H1 (cell line): Measurements from ENCODE around the gene ZRANB3. TPM values are rescaled to one million over a fixed set of nuclear protein-coding genes. Genes with fewer than 3 reads are reported as not detected.

Source experiments
- BRCA1 ChIP-seq: IDR thresholded peaks from 2 replicates; pipeline ENCODE4 v1.6.1; 2012; ENCODE audit warnings: low read depth, low read length, improper control_type of control experiment
- EP300 ChIP-seq, 2 experiments: IDR thresholded peaks; 1 replicate in 1 of 2; 2 replicates in 1 of 2; pipeline ENCODE4 v1.6.1; 2011 to 2012; ENCODE audit warnings: low read depth in 2 of 2, low read length in 2 of 2, mild to moderate bottlenecking in 2 of 2, borderline replicate concordance in 1 of 2, inconsistent platforms in 1 of 2, moderate library complexity in 1 of 2
- GTF2F1 ChIP-seq: IDR thresholded peaks from 2 replicates; pipeline ENCODE4 v1.6.1; 2012; ENCODE audit warnings: low read depth, low read length, improper control_type of control experiment, borderline replicate concordance
- PHF8 ChIP-seq: fragments of 200-600 bp; sonication (generic); conservative IDR thresholded peaks from 2 replicates; pipeline ENCODE4 v1.7.1; 2012; ENCODE audit warnings: low read depth, mild to moderate bottlenecking, inconsistent platforms, low read length, moderate library complexity
- POLR2AphosphoS5 ChIP-seq: IDR thresholded peaks from 2 replicates; pipeline ENCODE4 v1.6.1; 2011; ENCODE audit warnings: low read depth, low read length
- POU5F1 ChIP-seq: IDR thresholded peaks from 2 replicates; pipeline ENCODE4 v1.6.1; 2011; ENCODE audit warnings: low read depth, mild to moderate bottlenecking, low read length, moderate library complexity
- RFX5 ChIP-seq: IDR thresholded peaks from 2 replicates; pipeline ENCODE4 v1.6.1; 2011; ENCODE audit warnings: low read depth, low read length, improper control_type of control experiment, borderline replicate concordance
- RNF2 ChIP-seq: fragments of 200-900, 300-1000 bp; sonication (generic); IDR thresholded peaks from 2 replicates; pipeline ENCODE4 v1.7.1; 2016; ENCODE audit warnings: borderline replicate concordance, low read depth, mild to moderate bottlenecking, antibody characterized with exemption, low read length; ENCODE audit not compliant: poor library complexity, severe bottlenecking; ENCODE audit errors: missing control alignments
- SIRT6 ChIP-seq: IDR thresholded peaks from one replicate; pipeline ENCODE4 v1.7.1; 2012; ENCODE audit warnings: low read length, inconsistent platforms
- SP2 ChIP-seq: IDR thresholded peaks from 2 replicates; pipeline ENCODE4 v1.6.1; 2012; ENCODE audit warnings: mild to moderate bottlenecking, low read length, inconsistent platforms
- polyA plus RNA-seq, 7 experiments: library from polyadenylated mRNA; depleted of rRNA in 3 of 7; stranded (reverse) in 5 of 7; unstranded in 2 of 7; fragments of >200 nt in 5 of 7; fragments of 200-250 nt in 2 of 7; gene quantifications; 1 replicate in 5 of 7; 2 replicates in 1 of 7; 4 replicates in 1 of 7; pipeline versions ENCODE4 v1.2.1 to v1.2.3, GENCODE V29; 2011 to 2013; ENCODE audit warnings: missing spikeins in 2 of 7, mixed read lengths in 2 of 7
- total RNA-seq: library from RNA; stranded (reverse); fragmentation: NEBNext Ultra II Directional; extraction: Animal tissue kit (Norgen Biotek cat#: 25700); gene quantifications from 2 replicates; pipeline ENCODE4 v1.2.1, GENCODE V29; 2021

The ZRANB3 gene
- total and polyA plus RNA-seq, 2 of the 8 experiments (the other 6 are each of a cell fraction or from before 2014, with no cell fraction given) = 4.5 to 19.3 TPM

- TF ChIP-seq RNF2 = no peak
- peak; percentile 47 for TF ChIP-seq BRCA1
- TF ChIP-seq SP2 = no peak
- no peak for TF ChIP-seq RFX5
- TF ChIP-seq GTF2F1 = no peak; the same call in 1 of the 2 replicates
- peak; percentile 64; the same call in 1 of the 2 replicates for TF ChIP-seq PHF8
- TF ChIP-seq EP300 (IDR thresholded peaks at IDR 0.05; ENCODE audit: borderline replicate concordance in 1 of 2, low read depth in 2 of 2, low read length in 2 of 2) = no peak
- peak; percentile 87 for TF ChIP-seq POLR2AphosphoS5
- TF ChIP-seq SIRT6 = no peak
- no peak for TF ChIP-seq POU5F1
Measured at GRCh38 chr2:135530313-135531230, at the start of gene ZRANB3 (continued).
